ENCODE data around the gene CA10.

The CA10 gene

GRCh38 chr17:51630101-51630671, 528.3 kb downstream of the CA10 start:
- no peak for DNase-seq

GRCh38 chr17:51629232-51629631, 529.3 kb downstream of the CA10 start:
- no peak for DNase-seq

GRCh38 chr17:51627779-51628178, 530.7 kb downstream of the CA10 start:
- no peak for DNase-seq

GRCh38 chr17:51618476-51618875, 540.0 kb downstream of the CA10 start:
- DNase-seq = no peak

GRCh38 chr17:51617986-51618385, 540.5 kb downstream of the CA10 start:
- no peak for DNase-seq

- DNase-seq = no peak
These were observed 545.3 kb downstream of the CA10 start for GRCh38 chr17:51613255-51613654.

- DNase-seq = no peak
These were observed 545.8 kb downstream of the CA10 start for GRCh38 chr17:51612692-51613091.

GRCh38 chr17:51611585-51611984, 546.9 kb downstream of the CA10 start:
- no peak for DNase-seq

- DNase-seq = no peak
These were observed 547.7 kb downstream of the CA10 start for GRCh38 chr17:51610834-51611233.

- no peak for DNase-seq
These were observed 548.4 kb downstream of the CA10 start for GRCh38 chr17:51610155-51610554.

GRCh38 chr17:51608251-51608933, 550.1 kb downstream of the CA10 start:
- no peak for DNase-seq

GRCh38 chr17:51607512-51607911, 551.0 kb downstream of the CA10 start:
- DNase-seq = no peak

- DNase-seq = no peak
These were observed 554.1 kb downstream of the CA10 start for GRCh38 chr17:51604299-51605020.

GRCh38 chr17:51601622-51602261, 556.8 kb downstream of the CA10 start:
- DNase-seq = no peak

GRCh38 chr17:51598824-51599223, 559.7 kb downstream of the CA10 start:
- DNase-seq = no peak

- DNase-seq = no peak
These were observed 561.2 kb downstream of the CA10 start for GRCh38 chr17:51597345-51597744.

GRCh38 chr17:51595826-51596398, 562.6 kb downstream of the CA10 start:
- no peak for DNase-seq

- DNase-seq = no peak
These were observed 568.4 kb downstream of the CA10 start for GRCh38 chr17:51590071-51590656.

GRCh38 chr17:51588063-51588462, 570.5 kb downstream of the CA10 start:
- no peak for DNase-seq

GRCh38 chr17:51587516-51587915, 571.0 kb downstream of the CA10 start:
- no peak for DNase-seq

- no peak for DNase-seq
These were observed 572.9 kb downstream of the CA10 start for GRCh38 chr17:51585514-51586104.

- DNase-seq = no peak
These were observed 577.6 kb downstream of the CA10 start for GRCh38 chr17:51580869-51581268.

All from NCI-H774 (cell line).